Globus pallidus (tissue), 1 donor: Measurements from ENCODE around the gene DCLK1.

Experiments used
- DNase-seq: peaks from one replicate; pipeline ENCODE4 v3.0.0-alpha.2; 2015; ENCODE audit warnings: low spot score

The DCLK1 gene

DNA sequence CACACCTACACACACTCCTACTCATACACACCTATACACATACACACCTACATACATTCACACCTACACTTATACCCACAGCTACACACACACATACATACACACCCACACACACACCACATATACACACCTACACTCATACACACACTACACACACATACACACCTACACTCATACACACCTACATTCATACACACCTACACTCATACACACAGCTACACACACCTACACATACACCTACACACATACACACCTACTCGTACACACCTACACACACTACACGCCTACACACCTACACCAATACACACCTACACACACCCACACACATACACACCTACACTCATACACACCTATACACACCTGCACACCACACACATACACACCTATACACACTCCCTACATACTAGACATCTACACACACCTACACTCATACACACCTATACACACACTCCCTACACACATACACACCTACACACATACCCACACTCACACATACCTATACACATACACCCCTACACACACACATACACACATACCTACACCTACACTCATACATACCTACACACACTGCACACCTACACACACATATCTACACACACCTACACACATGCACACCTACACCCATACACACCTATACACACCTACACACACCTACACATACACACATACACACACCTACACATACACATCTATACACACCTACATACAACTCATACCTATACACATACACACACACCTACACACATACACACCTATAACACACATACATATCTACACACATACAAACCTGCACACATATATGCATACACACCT lies 369.5 kb downstream of the DCLK1 start:
- no peak for DNase-seq

- DNase-seq = no peak
Measured at GRCh38 chr13:35760735-35761281, 370.4 kb downstream of the DCLK1 start.

- no peak for DNase-seq
Measured at GRCh38 chr13:35747594-35747993, 383.6 kb downstream of the DCLK1 start.

DNA sequence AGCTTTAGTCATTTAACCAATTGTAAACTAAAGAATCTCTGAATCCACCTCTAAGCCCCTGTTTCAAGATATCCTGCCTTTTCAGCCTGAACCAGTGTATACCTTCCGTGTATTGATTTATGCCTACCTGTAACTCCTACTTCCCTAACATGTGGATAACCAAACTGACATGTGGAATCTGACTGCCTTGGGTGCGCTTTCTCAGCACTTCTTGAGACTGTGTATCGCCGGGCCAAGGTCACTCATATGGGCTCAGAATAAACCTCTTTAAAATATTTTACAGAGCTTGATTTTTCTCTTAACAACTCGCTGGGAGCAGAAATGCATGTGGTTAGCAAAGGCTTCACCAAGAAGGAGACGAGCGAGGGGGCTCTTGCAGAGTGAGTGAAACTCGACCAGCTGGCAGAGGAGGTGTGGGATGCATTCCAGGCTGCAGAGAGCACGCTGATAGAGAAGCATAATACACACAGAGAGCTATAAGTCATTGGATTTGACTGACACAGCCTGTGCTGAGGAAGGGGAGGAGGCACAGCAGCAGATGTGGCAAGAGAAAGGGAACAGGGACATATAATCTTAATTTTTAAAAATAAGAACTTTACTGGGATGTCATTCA lies 386.5 kb downstream of the DCLK1 start:
- no peak for DNase-seq

DNA sequence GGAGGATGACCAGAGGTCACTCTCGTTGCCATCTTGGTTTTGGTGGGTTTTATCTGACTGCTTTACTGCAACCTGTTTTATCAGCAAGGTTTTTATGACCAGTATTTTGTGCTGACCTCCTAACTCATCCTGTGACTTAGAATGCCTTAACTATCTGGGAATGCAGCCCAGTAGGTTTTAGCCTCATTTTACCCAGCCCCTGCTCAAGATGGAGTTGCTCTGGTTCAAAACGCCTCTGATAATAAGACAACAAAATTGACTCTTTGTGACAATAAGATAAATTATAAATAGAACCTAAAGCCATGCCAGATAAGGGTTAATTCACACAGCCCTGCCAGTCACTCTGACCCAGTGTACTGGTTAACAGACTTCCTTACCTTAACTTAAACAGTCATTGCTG lies 387.0 kb downstream of the DCLK1 start:
- no peak for DNase-seq

DNA sequence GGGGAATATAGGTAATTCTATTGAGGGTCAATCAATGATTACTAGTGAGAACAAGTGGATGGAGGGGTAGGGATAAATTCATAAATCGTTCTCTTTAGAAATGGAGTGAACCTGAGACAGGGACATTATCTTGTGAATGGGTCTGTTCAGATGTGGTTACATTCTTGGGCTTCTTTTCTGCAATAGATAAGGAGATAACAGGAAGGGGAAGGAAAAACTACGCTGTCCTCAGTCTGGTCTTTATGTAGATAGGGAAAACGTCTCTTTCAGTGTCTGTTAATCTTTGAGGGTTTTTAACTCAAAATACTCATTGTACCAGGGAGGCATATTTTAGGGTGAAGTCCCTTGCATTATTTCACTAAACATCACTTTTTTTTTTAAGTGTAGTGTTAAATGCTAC lies 388.0 kb downstream of the DCLK1 start:
- no peak for DNase-seq

GRCh38 chr13:35741657-35742056 lies 389.5 kb downstream of the DCLK1 start:
- no peak for DNase-seq

DNA sequence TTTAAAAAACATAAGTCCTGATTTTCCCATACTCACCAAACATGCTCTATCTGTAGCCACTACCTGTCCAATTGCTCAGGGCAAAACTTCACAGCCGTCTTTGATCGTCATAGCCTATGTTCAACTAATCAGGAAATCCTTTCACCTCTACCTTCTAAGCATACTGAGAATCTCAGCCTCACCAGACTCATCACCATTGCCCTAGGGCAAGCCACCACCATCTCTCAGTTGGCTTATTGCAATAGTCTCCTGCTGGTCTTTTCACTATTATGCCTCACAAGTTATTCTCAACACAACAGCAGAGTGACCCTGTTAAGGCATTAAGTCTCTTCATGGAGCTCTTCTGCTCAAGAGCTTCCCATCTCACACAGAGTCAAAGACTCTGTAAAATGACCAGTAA lies 394.3 kb downstream of the DCLK1 start:
- no peak for DNase-seq

DNA sequence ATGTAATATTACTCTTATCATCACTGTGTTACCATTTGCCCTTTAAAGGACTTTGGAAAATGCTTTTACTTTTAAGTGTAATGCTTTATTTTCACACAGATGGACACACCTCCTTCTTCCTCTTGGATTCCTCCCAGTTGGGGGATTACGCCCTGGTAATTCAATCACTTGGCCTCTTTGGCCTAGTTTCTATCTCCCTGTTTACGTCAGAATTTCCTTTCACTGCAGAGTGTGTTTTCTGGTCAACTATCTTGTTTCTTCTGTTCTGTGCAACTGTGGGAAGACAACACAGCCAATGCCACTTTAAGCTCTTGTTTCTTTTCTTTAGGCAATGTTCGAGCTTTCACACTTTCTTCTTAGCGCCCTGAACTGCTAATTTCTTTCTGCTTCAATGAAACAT lies 397.4 kb downstream of the DCLK1 start:
- DNase-seq = no peak

GRCh38 chr13:35732565-35732964 lies 398.6 kb downstream of the DCLK1 start:
- no peak for DNase-seq

DNA sequence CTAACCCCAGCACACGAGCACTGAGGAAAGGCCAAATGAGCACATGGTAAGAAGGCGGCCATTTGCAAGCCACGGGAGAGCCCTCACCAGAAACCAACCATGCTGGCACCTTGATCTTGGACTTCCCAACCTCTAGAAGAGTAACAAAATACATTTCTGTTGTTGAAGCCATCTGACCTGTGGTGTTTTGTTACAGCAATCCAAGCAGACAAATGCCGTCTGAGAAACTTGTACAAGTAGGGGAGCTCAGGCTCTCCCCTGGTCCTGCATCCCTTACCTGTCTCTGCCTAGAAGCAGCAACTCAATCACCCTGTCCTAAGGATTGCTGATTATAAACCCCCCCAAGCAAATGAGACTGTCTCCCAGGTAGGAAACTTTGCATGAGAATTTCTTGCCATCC lies 399.7 kb downstream of the DCLK1 start:
- DNase-seq = no peak

- no peak for DNase-seq
Measured at GRCh38 chr13:35729926-35730627, 401.1 kb downstream of the DCLK1 start.

GRCh38 chr13:35727881-35728280 lies 403.3 kb downstream of the DCLK1 start:
- no peak for DNase-seq

DNA sequence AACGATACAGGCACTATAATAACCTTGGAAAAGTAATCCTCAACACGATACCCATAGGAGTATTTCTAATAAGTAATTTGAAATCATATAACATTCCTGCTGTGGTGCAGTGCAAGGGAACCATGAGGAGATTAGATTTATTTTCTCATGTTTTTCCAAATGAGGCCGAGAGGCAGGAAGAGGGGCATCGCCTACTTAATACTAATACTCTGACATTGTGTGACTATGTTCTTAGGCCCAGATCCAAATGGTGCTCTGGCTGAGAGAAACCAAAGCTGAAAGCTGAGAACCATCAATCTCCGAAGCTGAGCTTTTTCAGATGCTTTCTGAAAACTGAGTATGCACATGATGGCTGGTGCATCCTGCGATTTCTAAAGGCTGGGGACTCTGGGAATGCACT lies 406.7 kb downstream of the DCLK1 start:
- DNase-seq = no peak

DNA sequence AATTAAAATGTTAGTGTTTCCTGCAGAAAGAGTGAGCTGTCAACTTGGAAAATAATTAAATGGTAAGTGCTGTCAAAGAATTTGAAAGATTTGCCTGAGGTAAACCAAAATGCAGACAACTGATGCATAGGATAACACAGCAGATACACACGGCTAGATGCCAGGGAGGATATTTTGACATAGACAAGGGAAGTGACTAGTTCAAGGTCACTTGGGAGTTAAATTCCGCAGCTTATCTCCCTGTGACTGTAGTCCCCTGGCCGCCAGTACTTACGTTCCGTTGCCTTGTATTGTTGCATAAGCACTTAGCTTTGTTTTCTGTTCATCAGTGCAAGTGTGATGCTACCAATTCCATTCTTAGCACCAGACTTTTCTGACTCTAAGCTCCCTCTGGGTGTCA lies 407.4 kb downstream of the DCLK1 start:
- no peak for DNase-seq

DNA sequence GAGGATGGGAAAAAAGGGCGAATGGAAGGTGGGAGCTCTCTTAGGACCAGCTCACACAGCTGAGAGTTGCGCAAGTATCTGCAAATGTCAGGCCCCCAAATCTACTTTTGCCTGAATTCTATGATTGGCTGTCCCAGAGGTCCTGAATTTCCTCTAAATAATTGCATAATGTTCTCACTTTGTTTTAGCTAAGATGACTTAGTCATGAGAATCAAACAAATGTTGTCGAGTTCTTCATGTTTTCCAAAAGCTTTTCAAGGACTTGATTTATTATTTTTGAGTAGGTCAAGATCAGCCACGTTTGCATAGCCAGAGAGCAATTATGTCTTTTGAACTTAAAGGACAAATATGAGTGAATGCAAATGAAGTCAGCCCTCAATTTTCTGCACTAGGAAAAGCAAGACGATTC lies 408.1 kb downstream of the DCLK1 start:
- DNase-seq = no peak

GRCh38 chr13:35722458-35723052 lies 408.6 kb downstream of the DCLK1 start:
- no peak for DNase-seq

- peak; percentile 38 for DNase-seq
Measured at GRCh38 chr13:35720690-35721554, 410.3 kb downstream of the DCLK1 start.

- no peak for DNase-seq
Measured at GRCh38 chr13:35720290-35720689, 410.9 kb downstream of the DCLK1 start.
